NT2/D1 (cell line): ENCODE results near the gene METTL14.

Experiments
- SUZ12 ChIP-seq: IDR thresholded peaks from 2 replicates; pipeline ENCODE4 v1.6.1; 2011; ENCODE audit not compliant: insufficient read length, insufficient read depth; ENCODE audit errors: extremely low read depth
- YY1 ChIP-seq: IDR thresholded peaks from 2 replicates; pipeline ENCODE4 v1.6.1; 2011; ENCODE audit not compliant: insufficient read length, insufficient read depth
- ZNF274 ChIP-seq: IDR thresholded peaks from 2 replicates; pipeline ENCODE4 v1.6.1; 2011; ENCODE audit warnings: mild to moderate bottlenecking, low read depth, low read length

DNA sequence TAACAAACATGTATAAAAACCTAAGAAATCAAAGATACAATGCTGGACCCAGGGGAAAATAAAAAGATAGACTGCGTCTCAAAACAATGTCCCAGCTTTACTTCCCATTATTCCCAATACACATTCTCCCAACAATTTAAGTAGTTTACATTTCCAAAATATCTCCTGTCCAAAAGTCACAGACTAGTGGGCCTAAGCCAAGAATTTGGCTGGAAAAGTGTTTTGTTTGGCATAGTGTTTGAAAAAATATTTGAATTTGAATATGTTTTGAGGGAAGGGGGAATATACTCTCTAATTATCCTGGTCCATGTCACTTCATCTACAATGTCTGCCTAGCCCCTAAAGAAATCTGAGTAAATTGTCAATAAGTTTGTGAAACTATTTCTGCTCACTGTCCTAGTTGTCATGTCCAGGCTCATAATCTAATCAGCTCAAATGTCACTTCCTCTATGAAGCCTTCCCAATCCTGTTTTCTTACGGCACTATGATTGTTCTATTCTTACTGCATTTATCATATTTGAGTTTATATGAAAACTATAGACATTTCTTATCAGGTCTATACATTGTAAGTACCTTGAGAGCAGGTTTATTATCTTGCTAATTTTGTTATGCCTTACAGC is 76.3 kb downstream of the METTL14 start:
- TF ChIP-seq SUZ12 (no peak), YY1 (no peak), ZNF274 (no peak)
